OCI-LY1 (cell line): Measurements from ENCODE around the gene NIT1.

ENCODE experiments used
- CTCF ChIP-seq: fragments of 200-600 bp; sonication (generic), shearing (Covaris generic); IDR thresholded peaks from 2 replicates; pipeline ENCODE4 v1.5.1; 2017; ENCODE audit warnings: mild to moderate bottlenecking, antibody characterized with exemption, low read length, moderate library complexity, mixed read lengths
- EZH2 ChIP-seq: fragments of 200-600 bp; sonication (generic), shearing (Covaris generic); IDR thresholded peaks from 2 replicates; pipeline ENCODE4 v1.8.0; 2017; ENCODE audit warnings: borderline replicate concordance, mixed run types, mild to moderate bottlenecking, antibody characterized with exemption, low read length, moderate library complexity, mixed read lengths

- TF ChIP-seq CTCF: no peak
- TF ChIP-seq EZH2: no peak
Measured at GRCh38 chr1:161094481-161094880, 23.4 kb upstream of the NIT1 start.
